ENCODE measurements around the gene RCAN2. TPM values are rescaled to one million over a fixed set of nuclear protein-coding genes. Genes with fewer than 3 reads are reported as not detected.

The RCAN2 gene
- total RNA-seq, 2 donors from 2014 or later: 3.6 to 7.0 TPM

DNA sequence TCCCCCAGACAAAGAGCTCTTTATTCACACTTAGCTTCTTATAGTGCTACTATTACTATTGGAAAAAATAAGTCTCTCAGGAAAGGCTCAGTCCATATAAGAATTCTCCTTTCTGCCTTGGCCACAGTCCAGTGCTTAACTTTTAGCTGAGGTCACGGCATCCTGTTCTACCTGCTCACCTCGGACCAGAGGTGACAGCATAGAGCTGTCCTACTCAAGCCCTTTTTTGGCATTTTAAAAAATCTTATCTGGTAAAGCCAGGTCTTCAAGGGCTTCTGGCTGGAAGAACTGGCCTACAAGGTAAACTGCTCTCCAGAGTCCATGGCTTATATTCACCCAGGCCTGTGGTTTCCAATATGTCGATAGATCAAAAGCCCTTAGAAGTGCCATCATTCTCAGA, 109.7 kb downstream of the RCAN2 start:
- peak; percentile 36 for DNase-seq
- H3K27me3 ChIP-seq: no peaks in the 10 kb centered on the region
- H3K4me3 ChIP-seq: no peak overlapping the region
- peaks cover 2% of the 10 kb centered on the region for H3K4me1 ChIP-seq
- no peaks in the 10 kb centered on the region for H3K36me3 ChIP-seq
- TF ChIP-seq, protein P1, sequence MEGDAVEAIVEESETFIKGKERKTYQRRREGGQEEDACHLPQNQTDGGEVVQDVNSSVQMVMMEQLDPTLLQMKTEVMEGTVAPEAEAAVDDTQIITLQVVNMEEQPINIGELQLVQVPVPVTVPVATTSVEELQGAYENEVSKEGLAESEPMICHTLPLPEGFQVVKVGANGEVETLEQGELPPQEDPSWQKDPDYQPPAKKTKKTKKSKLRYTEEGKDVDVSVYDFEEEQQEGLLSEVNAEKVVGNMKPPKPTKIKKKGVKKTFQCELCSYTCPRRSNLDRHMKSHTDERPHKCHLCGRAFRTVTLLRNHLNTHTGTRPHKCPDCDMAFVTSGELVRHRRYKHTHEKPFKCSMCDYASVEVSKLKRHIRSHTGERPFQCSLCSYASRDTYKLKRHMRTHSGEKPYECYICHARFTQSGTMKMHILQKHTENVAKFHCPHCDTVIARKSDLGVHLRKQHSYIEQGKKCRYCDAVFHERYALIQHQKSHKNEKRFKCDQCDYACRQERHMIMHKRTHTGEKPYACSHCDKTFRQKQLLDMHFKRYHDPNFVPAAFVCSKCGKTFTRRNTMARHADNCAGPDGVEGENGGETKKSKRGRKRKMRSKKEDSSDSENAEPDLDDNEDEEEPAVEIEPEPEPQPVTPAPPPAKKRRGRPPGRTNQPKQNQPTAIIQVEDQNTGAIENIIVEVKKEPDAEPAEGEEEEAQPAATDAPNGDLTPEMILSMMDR (IDR thresholded peaks at IDR 0.05): no peak
- intact Hi-C loops (cut with DNase I): no loop called here
- H3K27ac ChIP-seq: no peak overlapping the region
- H3K9ac ChIP-seq (ENCODE audit: low read depth in 2 of 2, low read length in 2 of 2): peak overlapping the region in 1 of 2 donors; percentile 8
- no peaks in the 10 kb centered on the region for H3K9me3 ChIP-seq

DNA sequence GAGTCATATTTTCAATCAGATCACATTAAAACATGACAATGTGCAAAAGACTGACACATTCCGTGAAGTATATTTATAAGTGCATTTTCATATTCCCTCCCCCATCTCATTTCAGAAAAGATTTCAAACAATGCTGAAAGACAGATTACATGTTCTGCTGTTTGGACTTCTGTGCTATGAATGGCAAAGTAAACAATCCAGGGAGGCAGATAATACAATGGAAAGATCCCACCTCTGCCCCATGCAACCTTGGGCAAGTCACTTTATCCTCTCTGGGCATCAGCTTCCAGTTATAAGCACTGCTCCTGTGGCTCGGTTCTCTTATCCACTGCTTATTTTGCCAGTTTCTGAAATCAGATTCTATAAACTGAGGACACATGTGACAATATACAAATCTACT, 110.2 kb downstream of the RCAN2 start:
- DNase-seq: peak; percentile 34
- TF ChIP-seq, protein P1 (IDR thresholded peaks at IDR 0.05): no peak
- intact Hi-C loops (cut with DNase I): no loop called here

DNA sequence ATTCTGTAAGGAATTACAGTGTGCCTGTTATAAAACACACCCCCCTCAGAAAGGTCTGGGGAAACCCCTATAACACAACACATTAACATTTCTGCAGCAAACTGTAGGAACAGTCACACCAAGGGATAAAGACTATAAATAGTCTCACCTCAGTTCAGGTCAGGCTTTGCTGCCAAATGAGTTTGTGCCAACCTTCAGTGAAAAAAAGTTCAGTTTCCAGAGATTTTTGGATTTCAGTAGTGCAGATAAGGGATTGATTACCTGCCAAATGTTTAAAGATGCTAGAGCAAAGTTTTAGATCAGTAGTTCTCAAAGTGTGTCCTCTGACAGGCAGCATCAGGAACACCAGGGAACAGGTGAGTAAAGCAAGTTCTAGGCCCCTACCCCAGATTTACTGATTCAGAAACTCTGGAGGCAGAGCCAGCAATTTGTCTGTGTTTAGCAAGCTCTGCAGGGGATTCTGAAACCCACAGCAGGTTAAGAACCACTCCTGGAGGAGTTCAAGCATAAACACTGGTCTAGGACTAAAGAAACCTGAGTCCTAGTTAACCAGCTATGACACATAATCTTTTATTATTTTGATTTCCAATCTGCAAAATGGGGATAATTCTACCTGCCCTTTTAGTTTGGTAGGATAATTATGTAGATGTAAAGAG, 111.0 kb downstream of the RCAN2 start:
- no peak for DNase-seq
- H3K27ac ChIP-seq: no peak overlapping the region
- H3K4me3 ChIP-seq: no peak overlapping the region
- H3K9ac ChIP-seq (ENCODE audit: low read depth in 2 of 2, low read length in 2 of 2): no peak overlapping the region
- no peaks in the 10 kb centered on the region for H3K36me3 ChIP-seq
- H3K4me1 ChIP-seq: peaks cover 2% of the 10 kb centered on the region
- no peaks in the 10 kb centered on the region for H3K9me3 ChIP-seq
- intact Hi-C loops (cut with DNase I): no loop called here
- TF ChIP-seq, protein P1 (IDR thresholded peaks at IDR 0.05): no peak
- H3K27me3 ChIP-seq: no peaks in the 10 kb centered on the region

More for the DNA sequence above, 110.2 kb downstream of the RCAN2 start:
- peak overlapping the region in 1 of 2 donors; percentile 8 for H3K9ac ChIP-seq (ENCODE audit: low read depth in 2 of 2, low read length in 2 of 2)
- no peak overlapping the region for H3K4me3 ChIP-seq
- H3K4me1 ChIP-seq: peaks cover 2% of the 10 kb centered on the region
- H3K27me3 ChIP-seq: no peaks in the 10 kb centered on the region
- H3K27ac ChIP-seq: no peak overlapping the region
- no peaks in the 10 kb centered on the region for H3K9me3 ChIP-seq
- no peaks in the 10 kb centered on the region for H3K36me3 ChIP-seq

DNA sequence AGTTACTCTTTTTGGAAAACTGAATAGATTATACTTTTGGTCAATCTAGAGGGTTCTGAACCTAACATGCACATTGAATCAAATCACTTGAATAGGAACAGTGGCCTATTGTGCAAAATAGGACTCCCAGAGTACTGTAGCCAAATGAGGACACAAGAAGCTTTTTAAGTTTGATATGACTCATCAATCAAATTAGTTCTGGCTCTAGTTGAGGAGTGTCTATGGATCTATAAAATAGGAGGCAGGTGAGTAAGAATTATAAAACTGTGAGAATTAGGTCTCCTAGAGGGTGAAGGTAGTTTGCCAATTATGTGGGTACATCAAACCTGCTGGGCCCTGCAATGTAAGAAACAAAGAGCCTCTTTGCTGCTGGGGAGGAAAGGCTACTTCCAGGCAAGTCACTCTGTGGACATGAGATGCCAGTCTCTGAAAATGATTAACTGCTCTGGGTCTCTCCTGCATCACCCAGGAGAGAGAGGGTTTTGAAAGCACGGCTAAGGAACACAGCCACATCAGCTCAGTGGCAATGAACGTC, 112.3 kb downstream of the RCAN2 start:
- DNase-seq: peak; percentile 25
- Histone ChIP-seq H3K4me1 (peaks cover 2% of the 10 kb centered on the region), H3K9ac (ENCODE audit: low read depth in 2 of 2, low read length in 2 of 2) (no peak overlapping the region), H3K9me3 (no peaks in the 10 kb centered on the region), H3K36me3 (no peaks in the 10 kb centered on the region), H3K27ac (no peak overlapping the region), H3K4me3 (no peak overlapping the region), H3K27me3 (no peaks in the 10 kb centered on the region)
- intact Hi-C loops (cut with DNase I): no loop called here
- TF ChIP-seq, protein P1 (IDR thresholded peaks at IDR 0.05): no peak

DNA sequence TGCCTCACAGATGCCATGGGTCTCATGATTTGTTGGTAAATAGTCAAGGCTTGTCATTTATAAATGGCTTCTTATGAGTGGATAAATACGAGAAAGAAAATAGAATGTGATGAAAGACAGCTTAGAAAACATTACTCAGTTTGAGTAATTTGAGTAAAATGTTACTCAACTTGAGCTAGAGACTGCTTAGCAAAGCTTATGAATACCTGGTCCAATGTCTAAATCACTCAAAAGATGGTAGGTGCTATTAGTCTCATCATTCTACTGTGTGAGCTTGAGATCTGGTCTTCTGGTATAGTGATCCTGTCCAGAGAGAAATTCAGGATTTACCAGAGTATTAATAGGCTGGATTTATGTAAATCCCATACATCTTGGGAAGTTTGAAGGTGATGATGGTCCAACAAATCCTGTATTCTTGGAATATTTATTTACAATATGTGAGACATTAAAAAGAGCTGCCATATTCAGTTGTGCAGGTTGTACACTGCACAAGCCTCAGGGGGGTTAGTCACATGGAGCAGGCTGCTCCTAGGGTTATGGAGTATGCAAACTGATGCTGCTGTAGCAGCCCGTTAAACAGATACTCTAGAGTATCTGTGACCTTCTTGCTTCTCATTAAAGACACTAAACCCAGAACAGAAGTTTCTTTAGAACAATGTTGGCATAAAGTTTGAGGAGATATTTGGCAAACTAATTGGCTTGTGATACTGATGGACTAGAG, 112.9 kb downstream of the RCAN2 start:
- H3K4me3 ChIP-seq: no peak overlapping the region
- no peaks in the 10 kb centered on the region for H3K9me3 ChIP-seq
- peaks cover 2% of the 10 kb centered on the region for H3K4me1 ChIP-seq
- no peak for DNase-seq
- H3K27ac ChIP-seq: no peak overlapping the region
- TF ChIP-seq, protein P1 (IDR thresholded peaks at IDR 0.05): no peak
- no peaks in the 10 kb centered on the region for H3K27me3 ChIP-seq
- no peaks in the 10 kb centered on the region for H3K36me3 ChIP-seq
- no peak overlapping the region for H3K9ac ChIP-seq (ENCODE audit: low read depth in 2 of 2, low read length in 2 of 2)
- intact Hi-C loops (cut with DNase I): no loop called here
